ENCODE data around the gene TMEM238L. TPM values are rescaled to one million over a fixed set of nuclear protein-coding genes. Genes with fewer than 3 reads are reported as not detected.

Gene TMEM238L
- total and polyA plus RNA-seq, 2 of the 4 experiments (the other 2 are of a cell fraction), result not detected

DNA sequence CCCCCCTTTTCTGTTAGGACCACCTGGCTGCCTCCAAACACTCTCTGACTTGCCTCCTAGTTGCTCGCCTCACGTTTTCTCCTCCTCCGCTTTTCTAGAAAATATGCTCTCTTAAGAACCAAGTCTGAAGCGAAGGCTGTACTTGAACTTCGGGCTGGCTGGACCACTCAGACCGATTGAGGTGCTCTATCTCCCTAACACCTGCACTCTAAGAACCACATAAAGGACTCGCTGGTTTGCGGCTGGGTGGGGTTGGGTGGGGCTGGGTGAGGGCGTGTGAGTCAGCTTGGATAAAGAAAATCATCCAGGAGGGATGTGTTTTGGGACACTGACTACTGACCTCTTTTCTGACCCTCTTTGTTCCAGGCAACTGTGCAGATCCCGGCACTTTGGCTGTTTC is 51.2 kb downstream of the TMEM238L start:
- Histone ChIP-seq H4K8ac (ENCODE audit: low read depth in 2 of 2, low read length in 2 of 2) (no peak overlapping the region), H3K14ac (replicated peaks; ENCODE audit: low read depth, low read length) (no peak overlapping the region), H3K56ac (ENCODE audit: extremely low read depth, insufficient read depth, low read length) (no peak overlapping the region), H4K20me1 (ENCODE audit: insufficient read depth, low read length) (no peaks in the 10 kb centered on the region), H3K27me3 (ENCODE audit: control insufficient read depth, insufficient read depth, low read length) (peaks cover 6% of the 10 kb centered on the region; the same call in 1 of the 2 replicates), H3K4me3 (ENCODE audit: insufficient read depth, low read depth, low read length) (no peak overlapping the region), H2BK5ac (ENCODE audit: low read depth, low read length, poor library complexity, severe bottlenecking) (no peak overlapping the region), H3K18ac (ENCODE audit: low read depth, low read length) (no peak overlapping the region), H4K91ac (ENCODE audit: insufficient read depth, low read depth, low read length) (no peak overlapping the region), H2BK20ac (ENCODE audit: low read depth, low read length) (no peak overlapping the region), H2AK5ac (ENCODE audit: low read depth, low read length) (no peak overlapping the region), H3K9ac (ENCODE audit: low read depth, low read length) (no peak overlapping the region), H3K4ac (ENCODE audit: low read depth, low read length) (no peak overlapping the region), H3K9me1 (ENCODE audit: insufficient read depth, low read length) (no peaks in the 10 kb centered on the region), H3K79me1 (ENCODE audit: low read depth in 1 of 2, low read length in 2 of 2) (no peaks in the 10 kb centered on the region), H3K23ac (ENCODE audit: low read depth, low read length) (no peak overlapping the region), H3K9me3 (ENCODE audit: control insufficient read depth, insufficient read depth, low read length) (no peaks in the 10 kb centered on the region), H3K4me1 (ENCODE audit: control insufficient read depth, insufficient read depth, low read length) (no peaks in the 10 kb centered on the region), H2BK120ac (ENCODE audit: low read depth, low read length) (no peak overlapping the region), H2AK9ac (replicated peaks; ENCODE audit: low read depth, low read length, poor library complexity) (no peak overlapping the region), H3K4me2 (ENCODE audit: low read depth, low read length) (no peak overlapping the region), H3K36me3 (ENCODE audit: control insufficient read depth, insufficient read depth, low read length) (no peaks in the 10 kb centered on the region), H3K27ac (ENCODE audit: insufficient read depth, low read length) (no peak overlapping the region), H4K5ac (ENCODE audit: low read depth, low read length) (no peak overlapping the region), H2BK15ac (ENCODE audit: low read depth, low read length) (no peak overlapping the region), H2AFZ (replicated peaks; ENCODE audit: low read length, poor library complexity) (no peak overlapping the region)
- DNase-seq, result no peak
- TF ChIP-seq FOS (IDR thresholded peaks at IDR 0.05; ENCODE audit: low read depth, low read length) (no peak), MAZ (IDR thresholded peaks at IDR 0.05; ENCODE audit: borderline replicate concordance, low read depth, low read length) (no peak), BHLHE40 (IDR thresholded peaks at IDR 0.05; ENCODE audit: low read depth, low read length) (no peak), RAD21 (IDR thresholded peaks at IDR 0.05; ENCODE audit: low read length) (no peak), RCOR1 (IDR thresholded peaks at IDR 0.05; ENCODE audit: insufficient replicate concordance, low read length) (no peak), MAFK (IDR thresholded peaks at IDR 0.05; ENCODE audit: low read depth, low read length) (no peak), RFX5 (IDR thresholded peaks at IDR 0.05; ENCODE audit: low read depth, low read length) (no peak), NFE2L2 (IDR thresholded peaks at IDR 0.05; ENCODE audit: low read depth, low read length) (no peak), MXI1 (IDR thresholded peaks at IDR 0.05; ENCODE audit: borderline replicate concordance, low read depth, low read length) (no peak), CHD1 (IDR thresholded peaks at IDR 0.05; ENCODE audit: low read depth, low read length) (no peak), CEBPB (IDR thresholded peaks at IDR 0.05; ENCODE audit: low read depth, low read length) (no peak), POLR2A (IDR thresholded peaks at IDR 0.05; ENCODE audit: low read depth, low read length) (no peak), SMC3 (IDR thresholded peaks at IDR 0.05; ENCODE audit: low read depth, low read length) (no peak)
- TF ChIP-seq, protein P1, sequence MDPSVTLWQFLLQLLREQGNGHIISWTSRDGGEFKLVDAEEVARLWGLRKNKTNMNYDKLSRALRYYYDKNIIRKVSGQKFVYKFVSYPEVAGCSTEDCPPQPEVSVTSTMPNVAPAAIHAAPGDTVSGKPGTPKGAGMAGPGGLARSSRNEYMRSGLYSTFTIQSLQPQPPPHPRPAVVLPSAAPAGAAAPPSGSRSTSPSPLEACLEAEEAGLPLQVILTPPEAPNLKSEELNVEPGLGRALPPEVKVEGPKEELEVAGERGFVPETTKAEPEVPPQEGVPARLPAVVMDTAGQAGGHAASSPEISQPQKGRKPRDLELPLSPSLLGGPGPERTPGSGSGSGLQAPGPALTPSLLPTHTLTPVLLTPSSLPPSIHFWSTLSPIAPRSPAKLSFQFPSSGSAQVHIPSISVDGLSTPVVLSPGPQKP (IDR thresholded peaks at IDR 0.05; ENCODE audit: borderline replicate concordance, low read depth, low read length), result no peak
- TF ChIP-seq, protein P2, sequence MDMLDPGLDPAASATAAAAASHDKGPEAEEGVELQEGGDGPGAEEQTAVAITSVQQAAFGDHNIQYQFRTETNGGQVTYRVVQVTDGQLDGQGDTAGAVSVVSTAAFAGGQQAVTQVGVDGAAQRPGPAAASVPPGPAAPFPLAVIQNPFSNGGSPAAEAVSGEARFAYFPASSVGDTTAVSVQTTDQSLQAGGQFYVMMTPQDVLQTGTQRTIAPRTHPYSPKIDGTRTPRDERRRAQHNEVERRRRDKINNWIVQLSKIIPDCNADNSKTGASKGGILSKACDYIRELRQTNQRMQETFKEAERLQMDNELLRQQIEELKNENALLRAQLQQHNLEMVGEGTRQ (IDR thresholded peaks at IDR 0.05; ENCODE audit: low read depth, low read length), result no peak
- TF ChIP-seq, protein P3, sequence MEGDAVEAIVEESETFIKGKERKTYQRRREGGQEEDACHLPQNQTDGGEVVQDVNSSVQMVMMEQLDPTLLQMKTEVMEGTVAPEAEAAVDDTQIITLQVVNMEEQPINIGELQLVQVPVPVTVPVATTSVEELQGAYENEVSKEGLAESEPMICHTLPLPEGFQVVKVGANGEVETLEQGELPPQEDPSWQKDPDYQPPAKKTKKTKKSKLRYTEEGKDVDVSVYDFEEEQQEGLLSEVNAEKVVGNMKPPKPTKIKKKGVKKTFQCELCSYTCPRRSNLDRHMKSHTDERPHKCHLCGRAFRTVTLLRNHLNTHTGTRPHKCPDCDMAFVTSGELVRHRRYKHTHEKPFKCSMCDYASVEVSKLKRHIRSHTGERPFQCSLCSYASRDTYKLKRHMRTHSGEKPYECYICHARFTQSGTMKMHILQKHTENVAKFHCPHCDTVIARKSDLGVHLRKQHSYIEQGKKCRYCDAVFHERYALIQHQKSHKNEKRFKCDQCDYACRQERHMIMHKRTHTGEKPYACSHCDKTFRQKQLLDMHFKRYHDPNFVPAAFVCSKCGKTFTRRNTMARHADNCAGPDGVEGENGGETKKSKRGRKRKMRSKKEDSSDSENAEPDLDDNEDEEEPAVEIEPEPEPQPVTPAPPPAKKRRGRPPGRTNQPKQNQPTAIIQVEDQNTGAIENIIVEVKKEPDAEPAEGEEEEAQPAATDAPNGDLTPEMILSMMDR (conservative IDR thresholded peaks at IDR 0.05; ENCODE audit: low read depth, low read length), result no peak
- ChIA-PET POLR2A (ENCODE audit: unreplicated experiment) (no interaction called here), CTCF (no interaction called here)
- dilution Hi-C loops (cut with HindIII; ENCODE audit: low sequenced_read_pairs, unreplicated experiment) (no loop called here), in situ Hi-C loops (cut with MboI; ENCODE audit: low sequenced_read_pairs) (no loop called here), intact Hi-C loops (cut with micrococcal nuclease) (no loop called here)
- no CpG with 5 or more reads among the region's 10 CpGs for WGBS, 2 experiments (ENCODE audit: extremely low coverage in 2 of 2, insufficient read length in 1 of 2)
- no TSS peak for BruUV-seq (replicated peaks)
- ATAC-seq (ENCODE audit: low read depth), result no peak

Measured in IMR-90 (cell line).